GM12878 (cell line): Measurements from ENCODE around the gene FGF11. TPM values are rescaled to one million over a fixed set of nuclear protein-coding genes. Genes with fewer than 3 reads are reported as not detected.

ENCODE experiments used
- ATAC-seq: fragments of 200-7000 bp; cut with Tn5 transposase; 3 replicates; pipeline ENCODE4 v1.9.1; 2020; ENCODE audit warnings: mild to moderate bottlenecking, moderate library complexity
- BruUV-seq: library from RNA; stranded (reverse); fragments of 400-500 nt; replicated peaks from 2 replicates; lab custom pipeline; 2021; lab: Mats Ljungman, UMichigan
- CTCF ChIA-PET: fragments of 300-600 bp; sonication (Branson Sonifier 250); formaldehyde crosslinking; extraction: SDS; loops from one replicate; lab custom pipeline; 2021; ENCODE audit warnings: inconsistent platforms; lab: Yijun Ruan, JAX
- POLR2A ChIA-PET: fragments of 350-600 bp; formaldehyde crosslinking; extraction: SDS; loops from one replicate; lab custom pipeline; 2021; ENCODE audit warnings: inconsistent platforms; lab: Charles Lee
- RAD21 ChIA-PET: fragments of 300-600 bp; sonication (Branson Sonifier 250); formaldehyde crosslinking; loops from one replicate; lab custom pipeline; 2023; ENCODE audit warnings: antibody characterized with exemption; ENCODE audit not compliant: unreplicated experiment; lab: Charles Lee
- SMC1A ChIA-PET: fragments of 300-600 bp; sonication (Branson Sonifier 250); formaldehyde crosslinking; loops from one replicate; lab custom pipeline; 2023; ENCODE audit not compliant: unreplicated experiment, uncharacterized antibody; lab: Charles Lee
- DNase-seq: peaks from one replicate; pipeline ENCODE4 v3.0.0-alpha.2; 2011; ENCODE audit warnings: low read depth, low spot score
- FAIRE-seq: peaks from 3 replicates; lab custom pipeline; 2011; peaks lifted over from hg19 to GRCh38; lab: Jason Lieb, UNC
- H2AFZ ChIP-seq: 2 replicates; pipeline ENCODE4 v1.6.0; 2011; ENCODE audit warnings: low read depth, low read length, control low read depth; ENCODE audit not compliant: control insufficient read depth
- H3K27ac ChIP-seq: 2 replicates; pipeline ENCODE4 v1.5.1; 2011; ENCODE audit warnings: control low read depth; ENCODE audit not compliant: control insufficient read depth, insufficient read depth
- H3K27me3 ChIP-seq, 2 experiments: replicated peaks in 1 of 2; 2 replicates each; pipeline versions ENCODE4 v1.6.0 to v1.6.1; 2011; ENCODE audit warnings: low read length in 1 of 2; ENCODE audit not compliant: control insufficient read depth in 2 of 2, insufficient read depth in 2 of 2
- H3K36me3 ChIP-seq, 2 experiments: 2 replicates each; pipeline ENCODE4 v1.5.1; 2011; ENCODE audit warnings: low read length in 1 of 2; ENCODE audit not compliant: control insufficient read depth in 2 of 2, insufficient read depth in 2 of 2
- H3K4me1 ChIP-seq: 2 replicates; pipeline ENCODE4 v1.6.1; 2011; ENCODE audit warnings: mild to moderate bottlenecking, low read length, moderate library complexity, mixed read lengths; ENCODE audit not compliant: control insufficient read depth, insufficient read depth
- H3K4me2 ChIP-seq: 2 replicates; pipeline ENCODE4 v1.6.0; 2011; ENCODE audit warnings: control low read depth; ENCODE audit not compliant: control insufficient read depth, insufficient read depth
- H3K4me3 ChIP-seq: fragments of 200-600 bp; sonication (generic); 2 replicates; pipeline ENCODE4 v1.5.1; 2016
- H3K79me2 ChIP-seq: 2 replicates; pipeline ENCODE4 v1.6.0; 2011; ENCODE audit warnings: low read length; ENCODE audit not compliant: control insufficient read depth, insufficient read depth
- H3K9ac ChIP-seq: 2 replicates; pipeline ENCODE4 v1.8.0; 2011; ENCODE audit warnings: low read length, control low read depth, mixed read lengths; ENCODE audit not compliant: control insufficient read depth, insufficient read depth
- H3K9me3 ChIP-seq: replicated peaks from 3 replicates; pipeline ENCODE4 v1.5.1; 2011; ENCODE audit warnings: mild to moderate bottlenecking, low read length; ENCODE audit not compliant: control insufficient read depth, insufficient read depth
- H4K20me1 ChIP-seq: 2 replicates; pipeline ENCODE4 v1.6.0; 2011; ENCODE audit not compliant: control insufficient read depth, insufficient read depth
- ATF7 ChIP-seq: fragments of 450-650 bp; IDR thresholded peaks from 2 replicates; pipeline ENCODE4 v1.6.1; 2016; ENCODE audit warnings: low read depth, mild to moderate bottlenecking
- BCL11A ChIP-seq: IDR thresholded peaks from 2 replicates; pipeline ENCODE4 v1.6.1; 2011; ENCODE audit warnings: low read depth, low read length
- BHLHE40 ChIP-seq, 2 experiments: fragments of 450-650 bp in 1 of 2; IDR thresholded peaks; 2 replicates each; pipeline ENCODE4 v1.6.1; 2011 to 2017; ENCODE audit warnings: low read depth in 2 of 2, borderline replicate concordance in 1 of 2, improper control_type of control experiment in 1 of 2, low read length in 1 of 2, mild to moderate bottlenecking in 1 of 2
- PAX5 ChIP-seq: IDR thresholded peaks from 2 replicates; pipeline ENCODE4 v1.6.1; 2011; ENCODE audit warnings: low read depth, low read length, borderline replicate concordance
- RB1 ChIP-seq: fragments of 450-650 bp; formaldehyde crosslinking; IDR thresholded peaks from 2 replicates; pipeline ENCODE4 v1.6.1; 2017; ENCODE audit warnings: mild to moderate bottlenecking, borderline replicate concordance
- YBX1 ChIP-seq: fragments of 450-650 bp; IDR thresholded peaks from 2 replicates; pipeline ENCODE4 v1.6.1; 2016; ENCODE audit warnings: antibody characterized with exemption
- ZNF207 ChIP-seq: fragments of 450-650 bp; IDR thresholded peaks from 2 replicates; pipeline ENCODE4 v1.6.1; 2014; ENCODE audit warnings: antibody characterized with exemption, mild to moderate bottlenecking, borderline replicate concordance
- WGBS: methylation state at CpG from one replicate; pipeline ENCODE4 v1.1.6; 2016; ENCODE audit warnings: low lambda C conversion rate; ENCODE audit not compliant: insufficient replicate concordance, insufficient coverage; ENCODE audit errors: missing lambda C conversion rate; 5-methylcytosine and 5-hydroxymethylcytosine counted together
- in situ Hi-C: fragments of 300-500 bp; cut with MboI; formaldehyde crosslinking; loops from 9 replicates; pipeline ENCODE4 v1.14.3; 2018; ENCODE audit warnings: mixed read lengths
- intact Hi-C: fragments of 100-400 bp; cut with micrococcal nuclease; formaldehyde crosslinking; loops from one replicate; pipeline ENCODE4 v1.14.2; 2022; ENCODE audit not compliant: unreplicated experiment
- polyA plus RNA-seq, 11 experiments: library from polyadenylated mRNA; depleted of rRNA in 4 of 11; unstranded in 6 of 11; stranded (reverse) in 5 of 11; fragments of >200 nt; fragmentation: Nextera tagmentation in 4 of 11; fragmentation: Illumina TruSeq in 1 of 11; extraction: Ambion mirVana in 4 of 11; extraction: Trizol in 1 of 11; gene quantifications; 1 replicate in 1 of 11; 2 replicates in 10 of 11; pipeline versions ENCODE4 v1.2.1 to v1.2.3, GENCODE V29; 2011 to 2016; ENCODE audit warnings: inconsistent platforms in 2 of 11, missing spikeins in 2 of 11, low read depth in 1 of 11
- total RNA-seq, 4 experiments: library from RNA; depleted of rRNA in 3 of 4; stranded (reverse); fragments of >200 nt in 3 of 4; fragmentation: Illumina TruSeq in 1 of 4; extraction: Trizol in 1 of 4; gene quantifications; 2 replicates each; pipeline versions ENCODE4 v1.2.1 to v1.2.3, GENCODE V29; 2013 to 2021
- TF ChIP-seq, protein P1 (sequence below): IDR thresholded peaks from 2 replicates; pipeline ENCODE4 v1.6.1; 2011; ENCODE audit warnings: borderline replicate concordance, low read depth, mild to moderate bottlenecking, moderate library complexity, low read length; ENCODE audit not compliant: insufficient read depth, poor library complexity, severe bottlenecking

Gene FGF11
- total and polyA plus RNA-seq, 10 of the 15 experiments (the other 5 are each of a cell fraction or from before 2014, with no cell fraction given) = 0.69 to 21.1 (median 2.6) TPM

GRCh38 chr17:7409716-7410115, 29.6 kb upstream of the FGF11 start (continued):
- TF ChIP-seq BCL11A = no peak
- TF ChIP-seq, protein P1, sequence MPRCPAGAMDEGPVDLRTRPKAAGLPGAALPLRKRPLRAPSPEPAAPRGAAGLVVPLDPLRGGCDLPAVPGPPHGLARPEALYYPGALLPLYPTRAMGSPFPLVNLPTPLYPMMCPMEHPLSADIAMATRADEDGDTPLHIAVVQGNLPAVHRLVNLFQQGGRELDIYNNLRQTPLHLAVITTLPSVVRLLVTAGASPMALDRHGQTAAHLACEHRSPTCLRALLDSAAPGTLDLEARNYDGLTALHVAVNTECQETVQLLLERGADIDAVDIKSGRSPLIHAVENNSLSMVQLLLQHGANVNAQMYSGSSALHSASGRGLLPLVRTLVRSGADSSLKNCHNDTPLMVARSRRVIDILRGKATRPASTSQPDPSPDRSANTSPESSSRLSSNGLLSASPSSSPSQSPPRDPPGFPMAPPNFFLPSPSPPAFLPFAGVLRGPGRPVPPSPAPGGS = no peak

- ChIA-PET SMC1A (no interaction called here), CTCF (no interaction called here)
- Histone ChIP-seq H3K4me3 (no peak overlapping the region), H2AFZ (no peak overlapping the region), H3K79me2 (no peaks in the 10 kb centered on the region), H3K4me2 (no peak overlapping the region), H3K27ac (no peak overlapping the region), H3K4me1 (no peaks in the 10 kb centered on the region), H3K9me3 (no peaks in the 10 kb centered on the region), H3K27me3 (peaks cover 0 to 2% of the 10 kb centered on the region in 2 experiments; a peak in 3 of 4 replicates), H3K36me3 (no peaks in the 10 kb centered on the region), H3K9ac (no peak overlapping the region)
- intact Hi-C loops = no loop called here
- 53% methylated on average over 25 of the region's 25 CpGs for WGBS
- BruUV-seq = no TSS peak
- no peak for ATAC-seq
- in situ Hi-C loops = no loop called here
- no peak for DNase-seq
- TF ChIP-seq ZNF207 = no peak
- no peak for TF ChIP-seq YBX1
- peak in 1 of 2 experiments; percentile 65; a peak in 2 of 4 replicates for TF ChIP-seq BHLHE40 (IDR thresholded peaks at IDR 0.05; ENCODE audit: borderline replicate concordance in 1 of 2, low read depth in 2 of 2, low read length in 1 of 2)
- no peak for TF ChIP-seq PAX5
- TF ChIP-seq RB1 = no peak
- no peak for TF ChIP-seq ATF7
- TF ChIP-seq, all 136 proteins: peak for 1
- FAIRE-seq = no peak
- POLR2A ChIA-PET = no interaction called here
- H4K20me1 ChIP-seq = no peaks in the 10 kb centered on the region
- RAD21 ChIA-PET = no interaction called here
These were observed 28.5 kb upstream of the FGF11 start for GRCh38 chr17:7410634-7411426.
